GM10266 (cell line): ENCODE measurements around the gene NR5A1.
A peak's percentile ranks its signal among the peaks of the same experiment; 100 is the strongest.

Experiments used
- DNase-seq: peaks from one replicate; pipeline ENCODE4 v3.0.0; 2012; ENCODE audit errors: extremely low spot score
- TF ChIP-seq, protein P1 (sequence below): IDR thresholded peaks from 2 replicates; pipeline ENCODE4 v1.5.1; 2012; ENCODE audit warnings: mild to moderate bottlenecking, low read depth; ENCODE audit not compliant: control insufficient read depth, insufficient read depth; ENCODE audit errors: missing control alignments

The NR5A1 gene

DNA sequence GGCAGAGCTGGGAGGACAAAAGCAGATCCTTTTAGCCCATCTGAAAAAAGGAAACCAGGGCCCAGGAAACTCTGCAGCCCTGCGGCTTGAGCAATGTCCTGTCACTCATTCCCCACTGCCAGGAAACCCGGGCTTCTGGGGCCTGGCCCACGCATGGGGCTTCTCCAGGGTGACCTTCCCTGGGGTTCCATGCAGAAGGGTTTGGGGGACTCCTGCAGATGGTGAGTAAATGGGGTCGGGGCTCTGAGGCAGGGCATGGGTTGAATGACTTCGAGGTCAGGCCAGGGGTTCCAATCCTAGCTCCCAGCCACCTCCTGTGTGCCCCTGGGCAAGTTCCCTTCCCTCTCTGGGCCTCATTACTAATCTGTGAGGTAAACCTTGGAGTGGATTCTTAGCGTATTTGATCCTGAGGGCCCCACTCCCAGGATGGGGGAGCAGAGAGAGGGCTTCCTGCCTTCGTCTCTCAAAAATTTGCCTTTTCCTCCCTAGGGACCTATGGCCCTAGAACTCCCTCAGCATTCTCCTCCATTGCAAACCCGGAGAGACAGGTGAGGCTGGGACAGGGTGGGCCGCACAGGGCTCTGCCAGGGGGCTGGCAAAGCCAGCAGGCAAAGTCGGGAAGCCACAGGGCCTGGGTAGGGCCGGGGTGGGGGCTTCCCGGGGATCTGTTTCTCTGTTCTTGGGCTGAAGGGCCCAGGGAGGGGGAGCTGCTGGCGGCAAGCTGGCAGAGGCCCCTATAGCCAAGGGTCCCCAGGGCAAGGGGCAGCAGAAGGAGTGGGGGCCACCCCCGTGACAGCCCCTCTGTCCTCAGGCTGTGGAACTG lies 31.1 kb downstream of the NR5A1 start:
- DNase-seq: no peak
- TF ChIP-seq, protein P1, sequence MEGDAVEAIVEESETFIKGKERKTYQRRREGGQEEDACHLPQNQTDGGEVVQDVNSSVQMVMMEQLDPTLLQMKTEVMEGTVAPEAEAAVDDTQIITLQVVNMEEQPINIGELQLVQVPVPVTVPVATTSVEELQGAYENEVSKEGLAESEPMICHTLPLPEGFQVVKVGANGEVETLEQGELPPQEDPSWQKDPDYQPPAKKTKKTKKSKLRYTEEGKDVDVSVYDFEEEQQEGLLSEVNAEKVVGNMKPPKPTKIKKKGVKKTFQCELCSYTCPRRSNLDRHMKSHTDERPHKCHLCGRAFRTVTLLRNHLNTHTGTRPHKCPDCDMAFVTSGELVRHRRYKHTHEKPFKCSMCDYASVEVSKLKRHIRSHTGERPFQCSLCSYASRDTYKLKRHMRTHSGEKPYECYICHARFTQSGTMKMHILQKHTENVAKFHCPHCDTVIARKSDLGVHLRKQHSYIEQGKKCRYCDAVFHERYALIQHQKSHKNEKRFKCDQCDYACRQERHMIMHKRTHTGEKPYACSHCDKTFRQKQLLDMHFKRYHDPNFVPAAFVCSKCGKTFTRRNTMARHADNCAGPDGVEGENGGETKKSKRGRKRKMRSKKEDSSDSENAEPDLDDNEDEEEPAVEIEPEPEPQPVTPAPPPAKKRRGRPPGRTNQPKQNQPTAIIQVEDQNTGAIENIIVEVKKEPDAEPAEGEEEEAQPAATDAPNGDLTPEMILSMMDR: no peak

DNA sequence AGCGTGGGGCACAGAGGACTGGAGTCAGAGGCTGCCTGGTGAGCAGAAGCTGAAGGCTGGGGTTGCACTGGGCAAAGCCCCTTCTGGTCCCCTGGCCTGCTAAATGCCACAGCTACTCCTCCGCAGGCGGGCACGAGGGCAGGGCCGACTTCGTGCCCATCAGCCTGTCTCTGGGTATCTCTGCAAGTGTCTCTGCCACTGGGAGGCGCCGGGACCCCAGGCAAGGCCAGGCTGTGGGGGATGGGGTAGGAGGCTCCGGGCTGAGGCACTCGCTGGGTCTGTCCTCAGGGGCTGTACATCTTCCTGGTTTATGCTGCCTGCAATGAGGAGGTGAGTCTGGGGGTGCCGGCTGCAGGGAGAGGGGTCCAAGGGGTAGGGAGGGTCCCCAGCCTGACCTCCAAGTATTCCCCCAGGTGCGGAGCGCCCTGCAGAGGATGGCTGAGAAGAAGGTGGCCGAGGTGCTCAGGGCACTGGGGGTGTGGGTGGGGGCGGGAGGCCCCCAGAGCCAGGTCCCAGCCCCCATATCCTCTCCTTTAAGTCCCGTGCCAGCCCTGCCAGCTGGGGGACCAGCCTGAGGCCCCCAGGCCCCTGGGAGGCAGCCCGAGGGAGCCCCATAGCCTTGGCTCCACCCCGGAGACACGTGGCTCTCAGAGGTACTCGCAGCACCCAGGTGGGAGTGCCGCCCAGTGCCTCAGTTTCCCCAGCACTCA lies 31.9 kb downstream of the NR5A1 start:
- no peak for DNase-seq
- TF ChIP-seq, protein P1: peak; percentile 23

- DNase-seq: no peak
- TF ChIP-seq, protein P1: no peak
Observed at GRCh38 chr9:124474151-124474550, 33.0 kb downstream of the NR5A1 start.

- DNase-seq: no peak
- TF ChIP-seq, protein P1: no peak
Observed at GRCh38 chr9:124473310-124473709, 33.9 kb downstream of the NR5A1 start.

DNA sequence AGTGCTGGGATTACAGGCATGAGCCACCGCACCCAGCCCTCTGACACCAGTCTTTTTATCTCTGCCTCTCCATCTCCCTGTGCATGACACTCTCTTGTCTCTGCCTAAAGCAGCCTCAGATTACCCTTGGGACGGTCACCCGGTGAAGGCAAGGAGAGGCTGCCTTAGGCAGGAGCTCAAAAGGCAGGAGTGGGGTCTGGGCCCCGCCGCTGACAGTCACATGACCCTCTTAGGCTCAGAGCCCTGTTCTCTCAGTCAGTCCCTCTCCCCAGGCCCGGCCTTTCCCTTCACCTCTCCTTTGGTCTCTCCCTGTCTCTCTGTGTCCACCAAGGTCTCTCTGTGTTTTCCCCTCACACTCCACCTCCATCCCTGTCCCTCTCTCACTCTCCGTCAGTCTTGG lies 34.4 kb downstream of the NR5A1 start:
- no peak for DNase-seq
- TF ChIP-seq, protein P1: no peak

DNA sequence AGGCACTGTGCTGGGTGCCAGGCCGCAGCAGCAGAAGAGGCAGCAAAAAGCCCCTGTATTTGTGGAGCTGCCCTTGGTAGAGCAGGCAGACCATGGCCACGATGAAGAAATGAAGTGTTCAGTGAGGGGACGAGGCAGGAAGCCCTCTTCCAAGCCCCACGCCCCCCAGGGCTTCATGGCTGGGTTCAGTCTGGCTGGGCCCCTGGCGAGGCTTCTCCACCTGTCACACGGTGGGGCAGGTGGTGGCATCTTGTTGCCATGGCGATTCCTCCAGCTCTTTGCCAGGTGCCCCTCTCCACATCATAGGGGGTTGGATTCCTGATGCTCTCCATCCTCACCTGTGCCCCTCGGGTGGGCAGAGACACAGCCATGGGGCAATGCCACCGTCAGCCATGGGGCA lies 35.4 kb downstream of the NR5A1 start:
- TF ChIP-seq, protein P1: no peak
- DNase-seq: no peak

GRCh38 chr9:124470726-124471125 lies 36.5 kb downstream of the NR5A1 start:
- no peak for DNase-seq
- TF ChIP-seq, protein P1: no peak
